Coronary artery (tissue), 2 donors: ENCODE results near the gene NRARP.
"Not testable (repeated sequence)": the region's sequence is repeated elsewhere in the genome, so short reads cannot be mapped to it uniquely, and the experiment has no call there.

Experiments used
- DNase-seq: peaks from one replicate; pipeline ENCODE4 v3.0.0-alpha.2; 2017; ENCODE audit warnings: low spot score
- H3K27ac ChIP-seq, 2 donors: fragments of 200-600 bp; sonication (generic); one replicate each; pipeline ENCODE4 v1.5.1; 2016 to 2019
- H3K4me3 ChIP-seq: fragments of 200-600 bp; sonication (generic); 2 replicates; pipeline ENCODE4 v1.5.1; 2016; ENCODE audit warnings: mild to moderate bottlenecking, moderate library complexity
- TF ChIP-seq, protein P1 (sequence below): fragments of 200-600 bp; sonication (generic); IDR thresholded peaks from one replicate; pipeline ENCODE4 v1.5.1; 2019; ENCODE audit warnings: antibody characterized with exemption

NRARP gene

DNA sequence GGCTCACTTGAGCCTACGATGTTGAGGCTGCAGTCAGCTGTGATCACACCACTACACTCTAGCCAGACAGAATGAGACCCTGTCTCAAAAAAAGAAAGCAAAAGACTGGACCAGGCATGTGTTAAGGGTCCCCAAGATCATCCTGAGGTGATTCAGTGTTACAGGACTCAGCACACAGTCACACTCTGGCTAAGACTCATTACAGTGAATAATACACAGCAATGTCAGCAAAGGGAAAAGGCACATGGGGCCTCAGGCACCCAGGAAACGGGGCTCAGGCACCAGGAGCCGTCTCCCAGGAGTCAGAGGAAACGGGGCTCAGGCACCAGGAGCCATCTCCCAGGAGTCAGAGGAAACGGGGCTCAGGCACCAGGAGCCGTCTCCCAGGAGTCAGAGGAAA is 39.2 kb upstream of the NRARP start:
- no peak for DNase-seq
- H3K27ac ChIP-seq = no peak overlapping the region
- no peak overlapping the region for H3K4me3 ChIP-seq
- TF ChIP-seq, protein P1, sequence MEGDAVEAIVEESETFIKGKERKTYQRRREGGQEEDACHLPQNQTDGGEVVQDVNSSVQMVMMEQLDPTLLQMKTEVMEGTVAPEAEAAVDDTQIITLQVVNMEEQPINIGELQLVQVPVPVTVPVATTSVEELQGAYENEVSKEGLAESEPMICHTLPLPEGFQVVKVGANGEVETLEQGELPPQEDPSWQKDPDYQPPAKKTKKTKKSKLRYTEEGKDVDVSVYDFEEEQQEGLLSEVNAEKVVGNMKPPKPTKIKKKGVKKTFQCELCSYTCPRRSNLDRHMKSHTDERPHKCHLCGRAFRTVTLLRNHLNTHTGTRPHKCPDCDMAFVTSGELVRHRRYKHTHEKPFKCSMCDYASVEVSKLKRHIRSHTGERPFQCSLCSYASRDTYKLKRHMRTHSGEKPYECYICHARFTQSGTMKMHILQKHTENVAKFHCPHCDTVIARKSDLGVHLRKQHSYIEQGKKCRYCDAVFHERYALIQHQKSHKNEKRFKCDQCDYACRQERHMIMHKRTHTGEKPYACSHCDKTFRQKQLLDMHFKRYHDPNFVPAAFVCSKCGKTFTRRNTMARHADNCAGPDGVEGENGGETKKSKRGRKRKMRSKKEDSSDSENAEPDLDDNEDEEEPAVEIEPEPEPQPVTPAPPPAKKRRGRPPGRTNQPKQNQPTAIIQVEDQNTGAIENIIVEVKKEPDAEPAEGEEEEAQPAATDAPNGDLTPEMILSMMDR = no peak

DNA sequence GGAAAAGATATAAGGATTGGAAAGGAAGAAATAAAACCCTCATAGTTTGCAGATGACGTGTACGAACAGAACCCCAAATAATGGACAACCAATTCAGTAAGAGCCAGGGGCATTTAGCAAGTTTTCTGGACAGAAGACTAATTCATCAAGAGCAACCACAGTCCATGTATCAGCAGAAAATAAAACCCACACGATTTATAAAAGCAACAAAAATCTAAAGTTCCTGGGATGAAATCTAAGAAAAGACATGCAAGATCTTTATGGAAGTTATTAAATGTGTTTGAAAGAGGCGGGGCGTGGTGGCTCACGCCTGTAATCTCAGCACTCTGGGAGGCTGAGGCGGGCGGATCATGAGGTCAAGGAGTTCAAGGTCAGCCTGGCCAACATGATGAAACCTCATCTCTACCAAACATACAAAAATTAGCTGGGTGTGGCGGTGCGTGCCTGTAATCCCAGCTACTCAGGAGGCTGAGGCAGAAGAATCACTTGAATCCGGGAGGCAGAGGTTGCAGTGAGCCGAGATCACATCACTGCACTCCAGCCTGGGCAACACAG is 37.9 kb upstream of the NRARP start:
- not testable (repeated sequence) for H3K4me3 ChIP-seq, H3K27ac ChIP-seq, DNase-seq

DNA sequence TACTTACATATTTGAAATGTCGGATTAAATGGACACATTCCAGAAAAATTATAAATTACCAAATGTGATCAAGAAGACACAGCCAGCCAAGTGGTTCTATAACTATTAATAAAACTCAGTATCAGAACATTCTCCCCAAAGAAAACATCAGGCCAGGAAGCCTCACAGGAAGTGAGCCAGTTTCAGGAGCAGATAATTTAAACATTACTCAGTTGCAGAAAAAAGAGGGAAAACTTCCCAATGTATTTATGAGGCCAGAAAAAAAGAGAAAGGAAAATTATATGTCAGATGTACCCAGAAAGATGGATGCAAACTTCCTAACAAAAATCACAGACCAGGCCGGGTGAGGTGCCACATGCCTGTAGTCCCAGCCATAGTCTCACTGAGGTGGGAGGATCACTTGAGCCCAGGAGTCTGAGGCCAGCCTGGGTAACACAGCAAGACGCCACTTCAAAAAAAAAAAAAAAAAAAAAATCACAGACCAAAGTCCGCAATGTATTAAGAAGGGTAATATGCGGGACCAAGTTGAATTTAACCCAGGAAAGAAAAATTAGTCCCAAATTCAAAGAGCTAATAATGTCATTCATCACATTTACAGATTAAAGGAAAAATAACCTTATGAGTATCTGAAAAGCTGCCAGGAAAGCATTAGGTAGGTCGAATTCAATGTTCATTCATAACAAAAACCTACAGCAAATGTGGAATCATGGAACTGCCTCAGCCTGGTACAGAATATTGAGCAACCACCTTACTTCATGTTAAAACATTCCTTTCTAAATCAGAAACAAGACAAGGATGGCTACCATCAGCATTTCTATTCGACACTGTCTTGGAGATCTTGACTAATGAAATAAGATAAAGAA is 37.2 kb upstream of the NRARP start:
- Histone ChIP-seq H3K27ac (no peak overlapping the region), H3K4me3 (no peak overlapping the region)
- TF ChIP-seq, protein P1 = no peak
- no peak for DNase-seq

DNA sequence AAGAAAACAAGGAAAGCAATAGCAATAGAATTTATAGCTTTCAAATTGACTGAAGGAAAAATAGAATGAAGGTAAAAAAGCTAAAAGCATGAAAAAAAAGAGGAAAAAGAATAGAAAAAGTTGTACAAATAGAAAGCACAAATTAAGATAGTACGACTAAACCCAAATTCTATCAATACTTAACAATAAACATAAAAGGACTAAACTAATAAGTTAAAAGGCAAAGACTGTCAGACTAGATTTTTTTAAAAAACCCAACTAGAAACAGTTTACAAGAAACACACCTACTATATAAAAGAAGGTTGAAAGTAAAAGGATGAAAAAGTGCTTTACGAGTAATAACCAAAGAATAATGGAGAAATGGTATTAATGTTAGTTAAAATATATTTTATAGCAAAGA is 34.7 kb upstream of the NRARP start:
- H3K4me3 ChIP-seq = no peak overlapping the region
- TF ChIP-seq, protein P1 = no peak
- no peak for DNase-seq
- H3K27ac ChIP-seq = no peak overlapping the region

DNA sequence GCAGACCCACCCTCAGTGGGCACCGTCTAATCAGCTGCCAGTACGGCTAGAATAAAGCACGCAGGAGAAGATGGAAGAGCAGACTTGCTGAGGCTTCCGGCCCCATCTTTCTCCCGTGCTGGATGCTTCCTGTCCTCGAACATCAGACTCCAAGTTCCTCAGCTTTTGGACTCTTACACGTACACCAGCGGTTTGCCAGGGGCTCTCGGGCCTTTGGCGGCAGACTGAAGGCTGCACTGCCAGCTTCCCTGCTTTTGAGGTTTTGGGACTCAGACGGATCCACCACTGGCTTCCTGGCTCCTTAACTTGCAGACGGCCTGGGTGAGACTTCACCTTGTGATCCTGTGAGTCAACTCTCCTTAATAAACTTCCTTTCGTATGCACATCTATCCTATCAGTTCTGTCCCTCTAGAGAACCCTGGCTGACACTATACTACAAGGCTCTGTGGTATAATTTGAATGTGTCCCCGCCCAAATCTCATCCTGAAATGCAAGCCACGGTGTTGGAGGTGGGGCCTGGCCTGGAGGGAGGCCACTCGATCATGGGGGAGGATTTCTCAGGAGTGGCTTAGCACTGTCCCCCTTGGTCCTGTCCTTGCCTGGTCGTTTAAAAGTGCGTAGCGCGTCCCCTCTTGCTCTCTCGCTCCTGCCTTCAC is 31.1 kb upstream of the NRARP start:
- TF ChIP-seq, protein P1 = no peak
- no peak overlapping the region for H3K27ac ChIP-seq
- H3K4me3 ChIP-seq = no peak overlapping the region
- no peak for DNase-seq

DNA sequence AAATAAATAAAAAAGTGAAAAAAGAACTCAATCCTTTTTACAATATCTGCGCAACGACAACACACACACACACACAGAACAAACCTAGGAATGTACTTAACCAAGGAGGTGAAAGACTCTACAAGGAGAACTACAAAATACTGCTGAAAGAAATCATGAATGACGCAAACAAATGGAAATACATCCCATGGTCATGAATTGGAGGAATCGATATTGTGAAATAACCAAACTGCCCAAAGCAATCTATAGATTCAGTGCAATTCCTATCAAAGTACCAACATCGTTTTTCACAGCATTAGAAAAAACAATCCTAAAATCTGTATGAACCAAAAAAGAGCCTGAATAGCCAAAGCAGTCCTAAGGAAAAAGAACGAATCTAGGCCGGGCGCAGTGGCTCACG is 29.9 kb upstream of the NRARP start:
- Histone ChIP-seq H3K27ac (no peak overlapping the region), H3K4me3 (no peak overlapping the region)
- TF ChIP-seq, protein P1 = no peak
- DNase-seq = no peak

DNA sequence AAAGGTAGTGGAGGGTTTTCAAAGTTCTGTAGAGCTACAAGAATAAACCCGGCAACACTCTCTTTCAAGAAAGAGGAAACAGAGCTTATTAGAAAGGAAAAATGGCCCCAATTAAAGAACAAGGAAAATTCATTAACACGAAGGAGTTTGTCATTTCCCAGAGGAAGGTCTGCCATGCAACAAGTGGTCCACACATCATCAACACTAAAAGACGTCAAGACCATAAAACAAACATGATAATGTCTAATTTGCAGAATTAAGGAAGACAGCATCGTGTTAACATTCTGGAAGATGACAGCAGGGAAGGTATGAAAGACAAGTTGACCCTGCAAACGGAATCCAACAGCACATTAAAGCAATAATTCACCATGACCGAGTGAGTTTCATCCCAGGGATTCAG is 28.6 kb upstream of the NRARP start:
- DNase-seq = no peak
- H3K27ac ChIP-seq = no peak overlapping the region
- H3K4me3 ChIP-seq = no peak overlapping the region
- TF ChIP-seq, protein P1 = no peak

DNA sequence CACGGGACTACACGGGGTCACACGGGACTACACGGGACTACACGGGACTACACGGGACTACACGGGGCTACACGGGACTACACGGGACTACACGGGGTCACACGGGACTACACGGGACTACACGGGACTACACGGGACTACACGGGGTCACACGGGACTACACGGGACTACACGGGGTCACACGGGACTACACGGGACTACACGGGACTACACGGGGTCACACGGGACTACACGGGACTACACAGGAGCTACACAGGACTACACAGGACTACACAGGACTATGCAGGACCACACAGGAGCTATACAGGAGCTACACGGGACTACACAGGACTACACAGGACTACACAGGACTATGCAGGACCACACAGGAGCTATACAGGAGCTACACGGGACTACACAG is 27.5 kb upstream of the NRARP start:
- H3K4me3 ChIP-seq, DNase-seq, H3K27ac ChIP-seq: not testable (repeated sequence)

DNA sequence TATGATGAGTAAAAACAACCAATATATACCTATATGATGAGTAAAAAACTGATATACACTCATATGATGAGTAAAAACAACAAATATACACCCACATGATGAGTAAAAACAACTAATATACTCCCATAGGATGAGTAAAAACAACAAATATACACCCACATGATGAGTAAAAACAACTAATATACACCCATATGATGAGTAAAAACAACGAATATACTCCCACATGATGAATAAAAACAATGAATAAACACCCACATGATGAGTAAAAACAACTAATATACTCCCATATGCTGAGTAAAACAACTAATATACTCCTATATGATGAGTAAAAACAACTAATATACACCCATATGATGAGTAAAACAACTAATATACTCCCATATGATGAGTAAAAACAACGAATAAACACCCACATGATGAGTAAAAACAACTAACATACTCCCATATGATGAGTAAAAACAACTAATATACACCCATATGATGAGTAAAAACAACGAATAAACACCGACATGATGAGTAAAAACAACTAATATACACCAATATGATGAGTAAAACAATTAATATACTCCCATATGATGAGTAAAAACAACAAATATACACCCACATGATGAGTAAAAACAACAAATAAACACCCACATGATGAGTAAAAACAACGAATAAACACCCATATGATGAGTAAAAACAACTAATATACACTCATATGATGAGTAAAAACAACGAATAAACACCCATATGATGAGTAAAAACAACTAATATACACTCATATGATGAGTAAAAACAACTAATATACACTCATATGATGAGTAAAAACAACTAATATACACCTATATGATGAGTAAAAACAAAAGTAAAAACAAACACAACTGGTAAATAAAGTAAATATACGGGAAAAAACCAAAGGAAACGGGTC is 25.8 kb upstream of the NRARP start:
- not testable (repeated sequence) for DNase-seq, H3K27ac ChIP-seq, H3K4me3 ChIP-seq
